K562 (cell line): ENCODE results near the gene HLA-DOA. TPM values are rescaled to one million over a fixed set of nuclear protein-coding genes. Genes with fewer than 3 reads are reported as not detected.

Experiments used
- BMI1 ChIP-seq: fragments of 150-350 bp; IDR thresholded peaks from 2 replicates; pipeline ENCODE4 v1.6.1; 2014; ENCODE audit warnings: low read length
- BRD4 ChIP-seq: fragments of 200-600 bp; sonication (generic); IDR thresholded peaks from 2 replicates; pipeline ENCODE4 v1.6.1; 2017; ENCODE audit warnings: inconsistent platforms
- BRD9 ChIP-seq: fragments of 450-650 bp; IDR thresholded peaks from 2 replicates; pipeline ENCODE4 v1.6.1; 2018; ENCODE audit warnings: low read depth; ENCODE audit not compliant: partially characterized antibody
- ETV6 ChIP-seq, 3 experiments: fragments of 150-350 bp in 1 of 3; sonication (generic) in 1 of 3; formaldehyde crosslinking in 1 of 3; IDR thresholded peaks; 2 replicates each; pipeline versions ENCODE4 v1.6.1 to v1.8.0; 2014 to 2022; ENCODE audit warnings: borderline replicate concordance in 2 of 3, low read depth in 2 of 3, antibody characterized with exemption in 1 of 3, low read length in 1 of 3, mild to moderate bottlenecking in 1 of 3, missing genetic modification reagents in 1 of 3
- KLF16 ChIP-seq: IDR thresholded peaks from 2 replicates; pipeline ENCODE4 v1.6.1; 2016; ENCODE audit warnings: antibody characterized with exemption
- NCOR1 ChIP-seq: fragments of 450-650 bp; IDR thresholded peaks from 2 replicates; pipeline ENCODE4 v1.6.1; 2016; ENCODE audit warnings: mild to moderate bottlenecking, moderate library complexity
- POLR2H ChIP-seq: IDR thresholded peaks from 2 replicates; pipeline ENCODE4 v1.6.1; 2016; ENCODE audit warnings: missing genetic modification characterization, low read depth, mild to moderate bottlenecking, control low read depth, missing compliant biosample characterization, moderate library complexity
- PTRF ChIP-seq: fragments of 450-650 bp; IDR thresholded peaks from 2 replicates; pipeline ENCODE4 v1.6.1; 2016; ENCODE audit warnings: mild to moderate bottlenecking, missing genetic modification characterization, missing compliant biosample characterization
- RAD21 ChIP-seq, 2 experiments: fragments of 250-450 bp in 1 of 2; fragments of 450-650 bp in 1 of 2; sonication (Bioruptor Pico) in 1 of 2; formaldehyde crosslinking in 1 of 2; IDR thresholded peaks in 1 of 2; conservative IDR thresholded peaks in 1 of 2; 2 replicates each; pipeline versions ENCODE4 v1.4.0 to v1.8.0; 2020 to 2022; ENCODE audit warnings: mild to moderate bottlenecking in 2 of 2, moderate library complexity in 1 of 2
- RHOXF2B ChIP-seq: fragments of 250-450 bp; sonication (Bioruptor Pico); conservative IDR thresholded peaks from 2 replicates; pipeline ENCODE4 v1.5.1; 2021
- SAP30 ChIP-seq: fragments of 200-600 bp; sonication (generic); IDR thresholded peaks from 2 replicates; pipeline ENCODE4 v1.6.1; 2012; ENCODE audit warnings: borderline replicate concordance, low read depth, mild to moderate bottlenecking, moderate library complexity, low read length, control low read depth, inconsistent platforms; ENCODE audit not compliant: insufficient read depth, poor library complexity, severe bottlenecking
- SMAD4 ChIP-seq: fragments of 250-450 bp; sonication (Bioruptor Pico); conservative IDR thresholded peaks from 2 replicates; pipeline ENCODE4 v1.8.0; 2021; ENCODE audit warnings: inconsistent platforms, mild to moderate bottlenecking, moderate library complexity
- TARDBP ChIP-seq: fragments of 450-650 bp; IDR thresholded peaks from 2 replicates; pipeline ENCODE4 v1.6.1; 2016
- TOE1 ChIP-seq, 2 experiments: fragments of 450-650 bp in 1 of 2; sonication (generic) in 1 of 2; formaldehyde crosslinking in 1 of 2; IDR thresholded peaks; 2 replicates each; pipeline versions ENCODE4 v1.7.1 to v1.8.0; 2016 to 2022; ENCODE audit warnings: borderline replicate concordance in 2 of 2, mild to moderate bottlenecking in 2 of 2, antibody characterized with exemption in 1 of 2, inconsistent platforms in 1 of 2, low read depth in 1 of 2, missing genetic modification reagents in 1 of 2, moderate library complexity in 1 of 2
- ZBTB8A ChIP-seq: fragments of 450-650 bp; IDR thresholded peaks from 2 replicates; pipeline ENCODE4 v1.6.1; 2018; ENCODE audit warnings: mild to moderate bottlenecking, moderate library complexity; ENCODE audit not compliant: partially characterized antibody
- ZNF431 ChIP-seq: sonication (generic); formaldehyde crosslinking; IDR thresholded peaks from 2 replicates; pipeline ENCODE4 v1.8.0; 2022; ENCODE audit warnings: mild to moderate bottlenecking, missing genetic modification reagents
- ZNF79 ChIP-seq: fragments of 250-450 bp; sonication (Bioruptor Pico); IDR thresholded peaks from 2 replicates; pipeline ENCODE4 v1.4.0; 2020; ENCODE audit warnings: low read depth, mild to moderate bottlenecking, moderate library complexity
- ZSCAN29 ChIP-seq: fragments of 450-650 bp; IDR thresholded peaks from 2 replicates; pipeline ENCODE4 v1.6.1; 2017
- polyA plus RNA-seq, 8 experiments: library from polyadenylated mRNA; depleted of rRNA in 4 of 8; stranded (reverse) in 5 of 8; unstranded in 3 of 8; fragments of >200 nt; fragmentation: Nextera tagmentation in 2 of 8; fragmentation: Illumina TruSeq in 1 of 8; extraction: Ambion mirVana in 2 of 8; extraction: Trizol in 1 of 8; gene quantifications; 2 replicates each; pipeline versions ENCODE4 v1.2.1 to v1.2.3, GENCODE V29; 2011 to 2014; ENCODE audit warnings: inconsistent platforms in 1 of 8, missing spikeins in 1 of 8
- total RNA-seq, 7 experiments: library from RNA; depleted of rRNA in 6 of 7; stranded (reverse); fragments of >200 nt in 6 of 7; fragmentation: Illumina TruSeq in 2 of 7; extraction: Trizol in 2 of 7; gene quantifications; 2 replicates each; pipeline versions ENCODE4 v1.2.1 to v1.2.3, GENCODE V29; 2011 to 2021; ENCODE audit warnings: low replicate concordance in 1 of 7
- TF ChIP-seq, protein P1 (sequence below): sonication (generic); formaldehyde crosslinking; IDR thresholded peaks from 2 replicates; pipeline ENCODE4 v1.8.1; 2023; ENCODE audit warnings: mild to moderate bottlenecking, missing genetic modification reagents
- TF ChIP-seq, protein P2 (sequence below): fragments of 250-450 bp; sonication (Bioruptor Pico); IDR thresholded peaks from 2 replicates; pipeline ENCODE4 v1.9.0; 2021; ENCODE audit warnings: mild to moderate bottlenecking
- TF ChIP-seq, protein P3 (sequence below): fragments of 450-650 bp; conservative IDR thresholded peaks from 2 replicates; pipeline ENCODE4 v1.6.1; 2016; ENCODE audit warnings: missing genetic modification characterization, low read depth, mild to moderate bottlenecking, missing compliant biosample characterization, moderate library complexity
- TF ChIP-seq, protein P4 (sequence below): IDR thresholded peaks from 2 replicates; pipeline ENCODE4 v1.6.1; 2014; ENCODE audit warnings: antibody characterized with exemption

HLA-DOA gene
- total and polyA plus RNA-seq, 9 of the 15 experiments (the other 6 are each of a cell fraction or from before 2014, with no cell fraction given): 0.07 TPM; not detected in 8

DNA sequence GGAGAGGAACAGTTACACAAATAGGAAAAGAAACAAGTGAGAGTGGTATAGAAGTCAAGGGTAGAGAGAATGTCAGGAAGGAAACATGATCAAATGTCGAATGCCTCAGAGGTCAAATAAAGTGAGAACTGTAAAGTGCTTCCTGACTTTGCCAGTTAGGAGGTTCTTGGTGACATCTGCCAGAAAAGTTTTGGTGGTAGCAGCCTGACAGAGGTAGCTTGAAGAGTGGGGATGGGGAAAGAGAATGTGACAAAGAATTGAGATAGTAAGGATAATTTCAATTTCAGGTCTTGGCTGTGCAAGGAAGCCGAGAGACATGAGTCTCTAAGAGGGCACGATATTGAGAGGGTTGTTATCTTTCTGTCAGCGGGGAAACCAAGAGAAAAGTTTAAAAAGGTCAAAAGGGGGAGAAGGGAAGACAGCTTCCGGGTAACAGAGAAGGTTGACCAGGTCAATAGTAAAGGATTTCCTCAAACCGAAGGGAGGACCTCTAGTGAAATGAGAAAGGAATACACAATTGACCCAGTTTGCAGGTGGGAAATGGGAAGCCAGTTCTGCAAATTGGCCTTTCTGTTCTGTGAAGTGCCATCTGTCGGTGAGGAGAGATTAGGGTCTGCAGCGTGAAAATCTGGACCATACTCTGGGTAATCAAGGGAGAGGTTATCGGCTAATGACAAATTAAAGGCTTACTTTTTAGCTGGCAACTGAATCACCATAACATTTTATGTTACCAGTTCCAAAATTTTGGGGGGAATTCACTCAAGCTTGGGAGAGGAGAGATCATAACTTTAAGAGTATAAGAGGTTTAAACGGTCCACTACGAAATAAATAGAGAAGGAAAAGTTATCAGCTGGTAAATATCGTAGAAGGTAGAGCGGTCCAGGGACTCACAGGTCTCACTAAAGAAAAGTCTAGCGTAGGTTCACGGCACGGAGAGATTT, 42.0 kb downstream of the HLA-DOA start (continued):
- TF ChIP-seq TOE1 (IDR thresholded peaks at IDR 0.05; ENCODE audit: borderline replicate concordance) (peak; percentile 4; the same call in 1 of the 2 replicates), TOE1 (CRISPR knock-in tag; IDR thresholded peaks at IDR 0.05; ENCODE audit: borderline replicate concordance, low read depth) (no peak), SMAD4 (CRISPR knock-in tag) (0 out of 2 replicates have a peak, but pooled peaks have one; percentile 9), ZNF431 (no peak), KLF16 (peak; percentile 25; the same call in 1 of the 2 replicates), ETV6 (IDR thresholded peaks at IDR 0.05; ENCODE audit: borderline replicate concordance in 1 of 2, low read depth in 2 of 2, low read length in 1 of 2) (peak; percentile 82 to 84; a peak in 3 of 4 replicates), ETV6 (CRISPR knock-in tag; IDR thresholded peaks at IDR 0.05; ENCODE audit: borderline replicate concordance) (no peak), TARDBP (0 out of 2 replicates have a peak, but pooled peaks have one; percentile 16), SAP30 (no peak), ZBTB8A (no peak), POLR2H (no peak), RHOXF2B (CRISPR knock-in tag) (no peak), ZSCAN29 (no peak), BMI1 (no peak), BRD4 (no peak), PTRF (tag) (no peak), NCOR1 (no peak), BRD9 (no peak), ZNF79 (no peak), RAD21 (CRISPR knock-in tag; conservative IDR thresholded peaks at IDR 0.05 in 1 of 2, IDR thresholded peaks at IDR 0.05 in 1 of 2) (peak; percentile 39 to 62; a peak in 3 of 4 replicates)
- TF ChIP-seq, protein P1, sequence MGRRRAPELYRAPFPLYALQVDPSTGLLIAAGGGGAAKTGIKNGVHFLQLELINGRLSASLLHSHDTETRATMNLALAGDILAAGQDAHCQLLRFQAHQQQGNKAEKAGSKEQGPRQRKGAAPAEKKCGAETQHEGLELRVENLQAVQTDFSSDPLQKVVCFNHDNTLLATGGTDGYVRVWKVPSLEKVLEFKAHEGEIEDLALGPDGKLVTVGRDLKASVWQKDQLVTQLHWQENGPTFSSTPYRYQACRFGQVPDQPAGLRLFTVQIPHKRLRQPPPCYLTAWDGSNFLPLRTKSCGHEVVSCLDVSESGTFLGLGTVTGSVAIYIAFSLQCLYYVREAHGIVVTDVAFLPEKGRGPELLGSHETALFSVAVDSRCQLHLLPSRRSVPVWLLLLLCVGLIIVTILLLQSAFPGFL: no peak
- TF ChIP-seq, protein P2, sequence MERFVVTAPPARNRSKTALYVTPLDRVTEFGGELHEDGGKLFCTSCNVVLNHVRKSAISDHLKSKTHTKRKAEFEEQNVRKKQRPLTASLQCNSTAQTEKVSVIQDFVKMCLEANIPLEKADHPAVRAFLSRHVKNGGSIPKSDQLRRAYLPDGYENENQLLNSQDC (CRISPR knock-in tag): no peak
- TF ChIP-seq, protein P3, sequence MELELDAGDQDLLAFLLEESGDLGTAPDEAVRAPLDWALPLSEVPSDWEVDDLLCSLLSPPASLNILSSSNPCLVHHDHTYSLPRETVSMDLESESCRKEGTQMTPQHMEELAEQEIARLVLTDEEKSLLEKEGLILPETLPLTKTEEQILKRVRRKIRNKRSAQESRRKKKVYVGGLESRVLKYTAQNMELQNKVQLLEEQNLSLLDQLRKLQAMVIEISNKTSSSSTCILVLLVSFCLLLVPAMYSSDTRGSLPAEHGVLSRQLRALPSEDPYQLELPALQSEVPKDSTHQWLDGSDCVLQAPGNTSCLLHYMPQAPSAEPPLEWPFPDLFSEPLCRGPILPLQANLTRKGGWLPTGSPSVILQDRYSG (tag): no peak
- TF ChIP-seq, protein P4, sequence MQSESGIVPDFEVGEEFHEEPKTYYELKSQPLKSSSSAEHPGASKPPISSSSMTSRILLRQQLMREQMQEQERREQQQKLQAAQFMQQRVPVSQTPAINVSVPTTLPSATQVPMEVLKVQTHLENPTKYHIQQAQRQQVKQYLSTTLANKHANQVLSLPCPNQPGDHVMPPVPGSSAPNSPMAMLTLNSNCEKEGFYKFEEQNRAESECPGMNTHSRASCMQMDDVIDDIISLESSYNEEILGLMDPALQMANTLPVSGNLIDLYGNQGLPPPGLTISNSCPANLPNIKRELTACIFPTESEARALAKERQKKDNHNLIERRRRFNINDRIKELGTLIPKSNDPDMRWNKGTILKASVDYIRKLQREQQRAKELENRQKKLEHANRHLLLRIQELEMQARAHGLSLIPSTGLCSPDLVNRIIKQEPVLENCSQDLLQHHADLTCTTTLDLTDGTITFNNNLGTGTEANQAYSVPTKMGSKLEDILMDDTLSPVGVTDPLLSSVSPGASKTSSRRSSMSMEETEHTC: no peak
